OCI-LY7 (cell line): ENCODE results near the gene SLC41A3.

Experiments used
- EZH2phosphoT487 ChIP-seq: fragments of 200-600 bp; sonication (generic); IDR thresholded peaks from 2 replicates; pipeline ENCODE4 v1.6.1; 2018; ENCODE audit warnings: low read depth, borderline replicate concordance, mild to moderate bottlenecking, mixed run types, antibody characterized with exemption, low read length, moderate library complexity, mixed read lengths
- TF ChIP-seq, protein P1 (sequence below): fragments of 200-600 bp; sonication (generic); conservative IDR thresholded peaks from 2 replicates; pipeline ENCODE4 v1.5.1; 2014; ENCODE audit warnings: mild to moderate bottlenecking, antibody characterized with exemption, low read length, moderate library complexity, mixed read lengths

DNA sequence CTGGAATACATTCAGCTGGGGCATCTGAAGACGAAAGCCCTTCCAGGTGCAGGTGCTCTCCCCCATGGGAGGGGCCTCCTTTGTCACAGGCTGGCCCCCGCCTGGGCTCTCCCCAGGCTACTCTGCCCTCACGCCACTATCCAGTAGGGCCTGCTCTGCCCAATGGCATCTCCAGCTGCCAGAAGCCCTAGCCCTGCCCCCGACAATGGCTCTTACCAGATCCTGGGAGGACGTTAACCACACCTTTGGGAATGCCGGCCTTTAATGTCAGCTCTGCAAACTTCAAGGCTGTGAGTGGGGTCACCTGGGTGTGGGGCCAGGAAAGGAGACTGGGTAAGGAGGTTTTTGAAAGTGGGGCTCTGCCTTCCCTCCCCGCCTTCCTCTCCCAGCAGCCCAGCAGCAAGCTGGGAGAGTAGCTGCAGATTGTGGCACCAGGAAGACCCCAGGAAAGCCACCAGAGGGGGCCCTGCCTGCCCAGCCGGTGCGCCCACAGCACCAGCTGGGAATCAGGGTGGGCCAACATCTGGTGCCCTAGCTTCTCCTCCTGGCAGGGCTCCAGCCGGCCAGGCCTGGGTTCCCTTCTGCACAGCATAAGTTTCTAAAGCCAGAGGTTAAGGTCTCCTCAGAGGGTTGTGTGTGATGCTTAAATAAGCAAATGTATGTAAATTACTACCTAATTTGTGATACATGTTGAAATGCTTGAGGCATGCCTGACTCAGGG lies 40.4 kb upstream of the SLC41A3 start:
- TF ChIP-seq, protein P1, sequence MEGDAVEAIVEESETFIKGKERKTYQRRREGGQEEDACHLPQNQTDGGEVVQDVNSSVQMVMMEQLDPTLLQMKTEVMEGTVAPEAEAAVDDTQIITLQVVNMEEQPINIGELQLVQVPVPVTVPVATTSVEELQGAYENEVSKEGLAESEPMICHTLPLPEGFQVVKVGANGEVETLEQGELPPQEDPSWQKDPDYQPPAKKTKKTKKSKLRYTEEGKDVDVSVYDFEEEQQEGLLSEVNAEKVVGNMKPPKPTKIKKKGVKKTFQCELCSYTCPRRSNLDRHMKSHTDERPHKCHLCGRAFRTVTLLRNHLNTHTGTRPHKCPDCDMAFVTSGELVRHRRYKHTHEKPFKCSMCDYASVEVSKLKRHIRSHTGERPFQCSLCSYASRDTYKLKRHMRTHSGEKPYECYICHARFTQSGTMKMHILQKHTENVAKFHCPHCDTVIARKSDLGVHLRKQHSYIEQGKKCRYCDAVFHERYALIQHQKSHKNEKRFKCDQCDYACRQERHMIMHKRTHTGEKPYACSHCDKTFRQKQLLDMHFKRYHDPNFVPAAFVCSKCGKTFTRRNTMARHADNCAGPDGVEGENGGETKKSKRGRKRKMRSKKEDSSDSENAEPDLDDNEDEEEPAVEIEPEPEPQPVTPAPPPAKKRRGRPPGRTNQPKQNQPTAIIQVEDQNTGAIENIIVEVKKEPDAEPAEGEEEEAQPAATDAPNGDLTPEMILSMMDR: no peak
- no peak for TF ChIP-seq EZH2phosphoT487
